Kidney (tissue), 14 donors: Measurements from ENCODE around the gene MCCC1. TPM values are rescaled to one million over a fixed set of nuclear protein-coding genes. Genes with fewer than 3 reads are reported as not detected.
"Not testable (repeated sequence)": the region's sequence is repeated elsewhere in the genome, so short reads cannot be mapped to it uniquely, and the experiment has no call there.

Source experiments
- DNase-seq, 5 donors: peaks; one replicate each; pipeline ENCODE4 v3.0.0-alpha.2; 2013 to 2020
- FAIRE-seq: peaks from 2 replicates; lab custom pipeline; 2012; peaks lifted over from hg19 to GRCh38; lab: Jason Lieb, UNC
- H3K27ac ChIP-seq, 2 donors: one replicate each; pipeline ENCODE4 v1.7.0; 2013; ENCODE audit warnings: low read depth in 2 of 2, low read length in 2 of 2, inconsistent platforms in 1 of 2
- H3K27me3 ChIP-seq: one replicate; pipeline ENCODE4 v1.7.1; 2013; ENCODE audit warnings: low read length, inconsistent platforms; ENCODE audit not compliant: control insufficient read depth, insufficient read depth
- H3K36me3 ChIP-seq, 3 donors: one replicate each; pipeline versions ENCODE4 v1.7.0 to v1.7.1; 2013; ENCODE audit warnings: low read length in 3 of 3, control low read depth in 1 of 3, inconsistent platforms in 1 of 3; ENCODE audit not compliant: insufficient read depth in 3 of 3, control insufficient read depth in 2 of 3
- H3K4me1 ChIP-seq, 3 donors: one replicate each; pipeline versions ENCODE4 v1.7.0 to v1.7.1; 2013; ENCODE audit warnings: low read length in 3 of 3, inconsistent platforms in 1 of 3, low read depth in 1 of 3; ENCODE audit not compliant: control insufficient read depth in 2 of 3, insufficient read depth in 2 of 3
- H3K4me3 ChIP-seq, 3 donors: one replicate each; pipeline versions ENCODE4 v1.7.0 to v1.8.1; 2013; ENCODE audit warnings: low read length in 3 of 3, control low read depth in 1 of 3, inconsistent platforms in 1 of 3
- H3K9ac ChIP-seq, 3 donors: one replicate each; pipeline versions ENCODE4 v1.7.0 to v1.7.1; 2013; ENCODE audit warnings: low read length in 3 of 3, control low read depth in 1 of 3, inconsistent platforms in 1 of 3
- H3K9me3 ChIP-seq, 3 donors: one replicate each; pipeline versions ENCODE4 v1.7.0 to v1.7.1; 2013; ENCODE audit warnings: low read length in 3 of 3, control low read depth in 1 of 3, inconsistent platforms in 1 of 3; ENCODE audit not compliant: control insufficient read depth in 2 of 3, insufficient read depth in 1 of 3
- intact Hi-C: fragments of 100-400 bp; cut with DNase I; formaldehyde crosslinking; loops from one replicate; pipeline ENCODE4 v1.11.1; 2022
- polyA plus RNA-seq: library from polyadenylated mRNA; stranded (reverse); fragments of 350-450 nt; fragmentation: Illumina TruSeq; extraction: RNeasy Lipid Tissue Mini Kit (QIAGEN cat#74804); gene quantifications from one replicate; pipeline ENCODE4 v1.2.3, GENCODE V29; 2014; ENCODE audit warnings: low read depth, low replicate concordance; ENCODE audit not compliant: insufficient read depth
- total RNA-seq: library from RNA; stranded (reverse); fragmentation: NEBNext Ultra II Directional; extraction: Animal tissue kit (Norgen Biotek cat#: 25700); gene quantifications from one replicate; pipeline ENCODE4 v1.2.1, GENCODE V29; 2021
- TF ChIP-seq, protein P1 (sequence below): IDR thresholded peaks from 3 replicates; pipeline ENCODE4 v1.5.1; 2012; ENCODE audit warnings: mild to moderate bottlenecking, moderate library complexity, borderline replicate concordance; ENCODE audit not compliant: insufficient read depth; ENCODE audit errors: extremely low read depth
- donor health status: control.
- donor health status: control.
- donor health status: control.
- donor health status: control.
- donor health status: control.
- donor health status: DM: yes; HTN: yes; CAD: no.
- donor health status: Normal renal cell carcinoma (clear cell type).

Gene MCCC1
- total and polyA plus RNA-seq, 2 donors from 2014 or later: 35.3 to 85.5 TPM

DNA sequence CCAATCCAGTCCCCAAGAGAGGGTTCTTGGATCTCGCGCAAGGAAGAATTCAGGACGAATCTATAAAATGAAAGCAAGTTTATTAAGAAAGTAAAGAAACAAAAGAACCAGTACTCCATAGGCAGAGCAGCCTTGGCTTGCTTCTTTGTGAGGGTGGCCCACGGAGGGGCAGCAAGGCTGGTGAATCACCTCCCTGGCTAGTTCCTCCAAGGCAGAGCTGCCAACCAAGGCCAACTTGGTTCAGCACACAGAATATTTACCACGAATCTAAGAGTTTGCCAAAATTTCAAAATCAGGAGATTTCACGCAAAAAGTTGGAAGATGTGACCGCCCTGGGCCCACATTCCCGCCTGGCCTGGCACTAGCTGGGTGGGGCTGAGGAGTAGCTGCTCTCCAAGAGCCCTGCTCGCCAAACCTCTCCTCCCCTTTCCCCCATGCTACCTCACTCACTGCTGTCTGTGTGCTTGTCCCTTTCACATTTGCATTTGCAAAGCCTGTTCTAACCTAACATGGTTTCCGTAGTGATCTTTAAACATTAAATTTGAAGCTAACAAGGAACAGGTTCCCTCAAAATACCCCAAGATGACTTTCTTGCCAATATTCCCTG is 92.8 kb downstream of the MCCC1 start:
- FAIRE-seq: no peak
- Histone ChIP-seq H3K36me3 (no peaks in the 10 kb centered on the region), H3K27ac (no peak overlapping the region), H3K4me3 (no peak overlapping the region), H3K27me3 (no peaks in the 10 kb centered on the region), H3K9me3 (no peaks in the 10 kb centered on the region), H3K9ac (no peak overlapping the region), H3K4me1 (peaks cover 0 to 2% (median 0%) of the 10 kb centered on the region in 3 donors)
- no peak for DNase-seq
- TF ChIP-seq, protein P1, sequence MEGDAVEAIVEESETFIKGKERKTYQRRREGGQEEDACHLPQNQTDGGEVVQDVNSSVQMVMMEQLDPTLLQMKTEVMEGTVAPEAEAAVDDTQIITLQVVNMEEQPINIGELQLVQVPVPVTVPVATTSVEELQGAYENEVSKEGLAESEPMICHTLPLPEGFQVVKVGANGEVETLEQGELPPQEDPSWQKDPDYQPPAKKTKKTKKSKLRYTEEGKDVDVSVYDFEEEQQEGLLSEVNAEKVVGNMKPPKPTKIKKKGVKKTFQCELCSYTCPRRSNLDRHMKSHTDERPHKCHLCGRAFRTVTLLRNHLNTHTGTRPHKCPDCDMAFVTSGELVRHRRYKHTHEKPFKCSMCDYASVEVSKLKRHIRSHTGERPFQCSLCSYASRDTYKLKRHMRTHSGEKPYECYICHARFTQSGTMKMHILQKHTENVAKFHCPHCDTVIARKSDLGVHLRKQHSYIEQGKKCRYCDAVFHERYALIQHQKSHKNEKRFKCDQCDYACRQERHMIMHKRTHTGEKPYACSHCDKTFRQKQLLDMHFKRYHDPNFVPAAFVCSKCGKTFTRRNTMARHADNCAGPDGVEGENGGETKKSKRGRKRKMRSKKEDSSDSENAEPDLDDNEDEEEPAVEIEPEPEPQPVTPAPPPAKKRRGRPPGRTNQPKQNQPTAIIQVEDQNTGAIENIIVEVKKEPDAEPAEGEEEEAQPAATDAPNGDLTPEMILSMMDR: no peak
- intact Hi-C loops: no loop called here

DNA sequence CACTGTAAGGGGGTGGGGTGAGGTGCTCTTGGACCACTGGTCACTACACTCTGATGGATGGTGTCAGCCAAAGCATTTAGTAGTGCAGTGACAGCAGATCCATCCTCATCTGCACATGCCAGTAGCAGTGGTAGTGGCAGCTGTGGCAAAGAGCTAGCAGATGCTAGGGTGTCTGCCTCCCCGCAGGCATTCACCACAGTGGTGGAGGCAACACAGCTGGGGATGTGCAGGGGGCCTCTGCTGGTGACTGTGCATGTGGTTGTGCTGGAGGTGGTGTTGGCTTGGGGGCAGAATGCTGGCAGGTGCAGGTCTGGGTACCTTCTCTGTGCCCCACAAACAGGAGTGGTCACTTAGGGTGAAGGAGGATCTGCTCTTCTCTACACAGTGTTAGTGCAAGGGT is 99.5 kb downstream of the MCCC1 start:
- intact Hi-C loops: no loop called here
- H3K36me3 ChIP-seq: no peaks in the 10 kb centered on the region
- no peaks in the 10 kb centered on the region for H3K27me3 ChIP-seq
- H3K9me3 ChIP-seq: no peaks in the 10 kb centered on the region
- H3K4me3 ChIP-seq: no peak overlapping the region
- no peak for DNase-seq
- H3K4me1 ChIP-seq: no peaks in the 10 kb centered on the region
- TF ChIP-seq, protein P1: no peak
- no peak for FAIRE-seq
- H3K27ac ChIP-seq: no peak overlapping the region
- H3K9ac ChIP-seq: no peak overlapping the region

DNA sequence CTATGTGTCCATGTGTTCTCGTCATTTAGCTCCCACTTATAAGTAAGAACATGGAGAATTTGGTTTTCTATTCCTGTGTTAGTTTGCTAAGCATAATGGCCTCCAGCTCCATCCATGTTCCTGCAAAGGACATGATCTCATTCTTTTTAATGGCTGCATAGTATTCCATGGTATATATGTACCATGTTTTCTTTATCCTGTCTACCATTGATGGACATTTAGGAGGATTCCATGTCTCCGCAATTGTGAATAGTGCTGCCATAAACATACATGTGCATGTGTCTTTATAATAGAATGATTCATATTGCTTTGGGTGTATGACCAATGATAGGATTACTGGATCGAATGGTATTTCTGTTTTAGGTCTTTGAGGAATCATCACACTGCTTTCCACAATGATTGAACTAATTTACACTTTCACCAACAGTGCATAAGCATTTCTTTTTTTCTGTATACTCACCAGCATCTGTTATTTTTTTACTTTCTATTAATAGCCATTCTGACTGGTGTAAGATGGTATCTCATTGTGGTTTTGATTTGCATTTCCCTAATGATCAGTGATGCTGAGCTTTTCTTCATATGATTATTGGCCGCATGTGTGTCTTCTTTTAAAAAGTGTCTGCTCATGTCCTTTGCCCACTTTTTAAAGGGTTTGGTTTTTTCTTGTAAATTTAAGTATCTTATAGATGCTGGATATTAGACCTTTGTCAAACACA is 105.7 kb downstream of the MCCC1 start:
- H3K36me3 ChIP-seq, H3K27ac ChIP-seq, H3K9me3 ChIP-seq, DNase-seq, H3K27me3 ChIP-seq, intact Hi-C loops, FAIRE-seq, H3K4me1 ChIP-seq, H3K4me3 ChIP-seq, H3K9ac ChIP-seq: not testable (repeated sequence)

DNA sequence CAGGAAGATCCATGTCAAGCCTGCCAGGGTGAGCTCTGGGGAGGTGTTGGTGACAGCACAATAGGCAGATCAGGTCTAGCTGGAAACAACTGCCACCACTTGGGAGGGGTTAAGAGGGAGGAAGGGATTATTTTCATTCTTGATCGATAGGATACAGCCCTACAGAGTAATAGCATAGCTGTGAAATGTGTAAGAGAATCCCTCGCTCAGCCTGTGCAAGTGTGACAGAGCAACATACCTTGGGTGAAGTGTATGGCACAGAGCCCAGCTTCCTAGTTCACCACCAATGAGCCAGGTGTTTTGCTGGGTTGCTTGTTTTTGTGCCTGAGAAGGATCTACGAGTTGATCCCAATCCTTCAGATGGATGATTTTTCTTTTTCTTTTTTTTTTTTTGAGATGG is 109.7 kb downstream of the MCCC1 start:
- Histone ChIP-seq H3K9me3 (no peaks in the 10 kb centered on the region), H3K36me3 (no peaks in the 10 kb centered on the region), H3K4me3 (no peak overlapping the region), H3K4me1 (no peaks in the 10 kb centered on the region), H3K27ac (no peak overlapping the region), H3K27me3 (no peaks in the 10 kb centered on the region), H3K9ac (no peak overlapping the region)
- no peak for FAIRE-seq
- DNase-seq: no peak
- TF ChIP-seq, protein P1: no peak
- intact Hi-C loops: no loop called here
